Endothelial cell of umbilical vein (primary cell): ENCODE data around the gene GSG1L. TPM values are rescaled to one million over a fixed set of nuclear protein-coding genes. Genes with fewer than 3 reads are reported as not detected.

Experiments
- BruUV-seq: library from RNA; stranded (reverse); fragments of 400-500 nt; replicated peaks from 2 replicates; lab custom pipeline; 2021; lab: Mats Ljungman, UMichigan
- CTCF ChIA-PET: fragments of 300-600, 350-600 bp; sonication (Branson Sonifier 250); formaldehyde crosslinking; loops from one replicate; lab custom pipeline; 2021; ENCODE audit warnings: antibody characterized with exemption, inconsistent platforms; lab: Charles Lee
- POLR2A ChIA-PET: fragments of 300-600, 350-600 bp; sonication (Branson Sonifier 250); formaldehyde crosslinking; loops from one replicate; lab custom pipeline; 2021; ENCODE audit warnings: antibody characterized with exemption, inconsistent platforms; lab: Charles Lee
- DNase-seq: peaks from one replicate; pipeline ENCODE4 v3.0.0-alpha.2; 2011; ENCODE audit warnings: low read depth, low spot score
- FAIRE-seq: peaks from 2 replicates; lab custom pipeline; 2011; peaks lifted over from hg19 to GRCh38; lab: Jason Lieb, UNC
- H2AFZ ChIP-seq: 2 replicates; pipeline ENCODE4 v1.6.0; 2012; ENCODE audit warnings: low read depth, low read length, control low read depth, inconsistent platforms
- H3K27ac ChIP-seq: 2 replicates; pipeline ENCODE4 v1.5.1; 2011; ENCODE audit warnings: low read depth, mild to moderate bottlenecking, control low read depth, low read length, moderate library complexity; ENCODE audit not compliant: insufficient read depth
- H3K27me3 ChIP-seq, 2 experiments: 2 replicates each; pipeline versions ENCODE4 v1.6.0 to v1.6.1; 2011; ENCODE audit warnings: low read length in 2 of 2, mixed read lengths in 1 of 2; ENCODE audit not compliant: control insufficient read depth in 2 of 2, insufficient read depth in 2 of 2
- H3K36me3 ChIP-seq, 2 experiments: 2 replicates in 1 of 2; 3 replicates in 1 of 2; pipeline ENCODE4 v1.5.1; 2011; ENCODE audit warnings: low read length in 2 of 2, mild to moderate bottlenecking in 1 of 2, moderate library complexity in 1 of 2; ENCODE audit not compliant: control insufficient read depth in 2 of 2, insufficient read depth in 2 of 2; ENCODE audit errors: extremely low read depth in 1 of 2
- H3K4me1 ChIP-seq: 3 replicates; pipeline ENCODE4 v1.5.1; 2011; ENCODE audit warnings: mild to moderate bottlenecking, low read length; ENCODE audit not compliant: control insufficient read depth, insufficient read depth; ENCODE audit errors: extremely low read depth
- H3K4me2 ChIP-seq: 2 replicates; pipeline ENCODE4 v1.6.1; 2011; ENCODE audit warnings: low read length, control low read depth, mixed read lengths; ENCODE audit not compliant: insufficient read depth
- H3K4me3 ChIP-seq, 3 experiments: fragments of 200-600 bp in 1 of 3; sonication (generic), shearing (Covaris generic) in 1 of 3; replicated peaks in 1 of 3; 2 replicates each; pipeline ENCODE4 v1.5.1; 2011 to 2016; ENCODE audit warnings: control low read depth in 3 of 3, low read length in 3 of 3, mild to moderate bottlenecking in 2 of 3, inconsistent platforms in 1 of 3, low read depth in 1 of 3, moderate library complexity in 1 of 3; ENCODE audit not compliant: insufficient read depth in 1 of 3
- H3K79me2 ChIP-seq: 2 replicates; pipeline ENCODE4 v1.6.0; 2012; ENCODE audit warnings: low read length, inconsistent platforms; ENCODE audit not compliant: control insufficient read depth, insufficient read depth
- H3K9ac ChIP-seq: replicated peaks from 2 replicates; pipeline ENCODE3; 2011; ENCODE audit warnings: low read length, control low read depth; ENCODE audit not compliant: insufficient read depth; ENCODE audit errors: extremely low read depth
- H3K9me1 ChIP-seq: replicated peaks from 3 replicates; pipeline ENCODE4 v1.6.0; 2011; ENCODE audit warnings: mild to moderate bottlenecking, low read length; ENCODE audit not compliant: control insufficient read depth, insufficient read depth; ENCODE audit errors: extremely low read depth
- H3K9me3 ChIP-seq: replicated peaks from 2 replicates; pipeline ENCODE4 v1.5.1; 2012; ENCODE audit warnings: low read length, inconsistent platforms; ENCODE audit not compliant: control insufficient read depth, insufficient read depth
- H4K20me1 ChIP-seq: replicated peaks from 2 replicates; pipeline ENCODE3; 2011; ENCODE audit warnings: mild to moderate bottlenecking, low read length; ENCODE audit not compliant: control insufficient read depth, insufficient read depth; ENCODE audit errors: extremely low read depth
- EZH2 ChIP-seq: IDR thresholded peaks from 2 replicates; pipeline ENCODE4 v1.6.1; 2012; ENCODE audit warnings: borderline replicate concordance, low read depth, mild to moderate bottlenecking, moderate library complexity, low read length, inconsistent platforms; ENCODE audit not compliant: severe bottlenecking
- FOS ChIP-seq: IDR thresholded peaks from 2 replicates; pipeline ENCODE4 v1.6.1; 2011; ENCODE audit warnings: mild to moderate bottlenecking, low read length, moderate library complexity, borderline replicate concordance; ENCODE audit not compliant: insufficient read depth
- GATA2 ChIP-seq: IDR thresholded peaks from 2 replicates; pipeline ENCODE4 v1.7.0; 2011; ENCODE audit warnings: low read depth, mild to moderate bottlenecking, moderate library complexity, mixed read lengths, low read length; ENCODE audit not compliant: insufficient read length, insufficient read depth
- JUN ChIP-seq: IDR thresholded peaks from 2 replicates; pipeline ENCODE4 v1.6.1; 2011; ENCODE audit warnings: borderline replicate concordance, low read depth; ENCODE audit not compliant: insufficient read length, insufficient read depth
- MYC ChIP-seq: IDR thresholded peaks from one replicate; pipeline ENCODE4 v1.6.1; 2011; ENCODE audit warnings: mild to moderate bottlenecking, low read depth, low read length
- POLR2A ChIP-seq: IDR thresholded peaks from 2 replicates; pipeline ENCODE4 v1.6.1; 2012; ENCODE audit warnings: low read depth, mild to moderate bottlenecking, control low read depth, low read length
- POLR2AphosphoS5 ChIP-seq: IDR thresholded peaks from 2 replicates; pipeline ENCODE4 v1.6.1; 2012; ENCODE audit warnings: low read depth, mild to moderate bottlenecking, control low read depth, low read length, moderate library complexity; ENCODE audit not compliant: insufficient read depth
- dilution Hi-C: fragments of 300-500 bp; cut with MboI; formaldehyde crosslinking; loops from one replicate; pipeline ENCODE4 v1.15.0; 2019; ENCODE audit warnings: low sequenced_read_pairs; ENCODE audit not compliant: extremely low pct_ligation_motif_present
- intact Hi-C: fragments of 100-400 bp; cut with micrococcal nuclease; formaldehyde crosslinking; loops from one replicate; pipeline ENCODE4 v1.10.0; 2022
- polyA plus RNA-seq, 4 experiments: library from polyadenylated mRNA; depleted of rRNA in 3 of 4; stranded (reverse) in 3 of 4; unstranded in 1 of 4; fragments of >200 nt; gene quantifications; 2 replicates each; pipeline versions ENCODE4 v1.2.1 to v1.2.3, GENCODE V29; 2011 to 2012; ENCODE audit warnings: missing spikeins in 1 of 4
- total RNA-seq: library from RNA; stranded (reverse); gene quantifications from 2 replicates; pipeline ENCODE4 v1.2.3, GENCODE V29; 2021
- TF ChIP-seq, protein P1 (sequence below), 2 donors: IDR thresholded peaks; 1 replicate in 1 of 2; 2 replicates in 1 of 2; pipeline ENCODE4 v1.5.1; 2011; ENCODE audit warnings: low read length in 2 of 2, mild to moderate bottlenecking in 2 of 2, moderate library complexity in 2 of 2, control low read depth in 1 of 2, inconsistent platforms in 1 of 2, low read depth in 1 of 2; ENCODE audit not compliant: insufficient read depth in 1 of 2; ENCODE audit errors: extremely low read depth in 1 of 2
- TF ChIP-seq, protein P2 (sequence below): IDR thresholded peaks from 2 replicates; pipeline ENCODE4 v1.6.1; 2011; ENCODE audit not compliant: insufficient read depth, insufficient read length

GSG1L gene
- total and polyA plus RNA-seq, 2 donors (not counting 3 experiments of a cell fraction or from before 2014, with no cell fraction given), result 0.06 TPM; not detected in 1

DNA sequence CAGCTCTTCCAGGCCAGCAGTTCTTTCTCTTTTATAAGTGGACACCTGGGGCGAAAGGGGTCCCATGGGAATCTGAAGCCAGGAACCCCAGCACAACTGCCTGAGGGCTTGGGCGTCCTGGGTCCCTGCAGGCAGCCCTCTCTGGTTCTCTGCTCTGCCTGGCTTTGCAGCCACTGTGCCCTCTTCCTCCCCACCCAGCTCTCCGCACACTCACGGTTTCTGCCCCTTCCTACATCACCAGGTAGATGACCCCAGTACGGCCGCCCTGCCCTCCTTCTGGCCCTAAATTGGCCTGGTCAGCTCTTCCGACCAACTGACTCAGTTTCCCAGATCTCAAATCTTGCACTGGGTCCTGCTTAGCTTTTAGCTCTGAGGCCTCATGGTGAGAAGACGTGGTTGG, 288.3 kb downstream of the GSG1L start:
- Histone ChIP-seq H3K4me2 (no peak overlapping the region), H3K4me1 (no peaks in the 10 kb centered on the region), H3K9me3 (no peaks in the 10 kb centered on the region), H3K9ac (no peak overlapping the region), H2AFZ (no peak overlapping the region), H3K4me3 (no peak overlapping the region), H3K9me1 (no peaks in the 10 kb centered on the region), H3K79me2 (no peaks in the 10 kb centered on the region), H4K20me1 (no peaks in the 10 kb centered on the region), H3K36me3 (peaks cover 0 to 11% of the 10 kb centered on the region in 2 experiments), H3K27ac (no peak overlapping the region), H3K27me3 (no peaks in the 10 kb centered on the region)
- FAIRE-seq, result no peak
- intact Hi-C loops, result no loop called here
- DNase-seq, result no peak
- dilution Hi-C loops, result no loop called here
- TF ChIP-seq POLR2AphosphoS5, result no peak
- no peak for TF ChIP-seq GATA2
- no peak for TF ChIP-seq POLR2A
- TF ChIP-seq, protein P1, sequence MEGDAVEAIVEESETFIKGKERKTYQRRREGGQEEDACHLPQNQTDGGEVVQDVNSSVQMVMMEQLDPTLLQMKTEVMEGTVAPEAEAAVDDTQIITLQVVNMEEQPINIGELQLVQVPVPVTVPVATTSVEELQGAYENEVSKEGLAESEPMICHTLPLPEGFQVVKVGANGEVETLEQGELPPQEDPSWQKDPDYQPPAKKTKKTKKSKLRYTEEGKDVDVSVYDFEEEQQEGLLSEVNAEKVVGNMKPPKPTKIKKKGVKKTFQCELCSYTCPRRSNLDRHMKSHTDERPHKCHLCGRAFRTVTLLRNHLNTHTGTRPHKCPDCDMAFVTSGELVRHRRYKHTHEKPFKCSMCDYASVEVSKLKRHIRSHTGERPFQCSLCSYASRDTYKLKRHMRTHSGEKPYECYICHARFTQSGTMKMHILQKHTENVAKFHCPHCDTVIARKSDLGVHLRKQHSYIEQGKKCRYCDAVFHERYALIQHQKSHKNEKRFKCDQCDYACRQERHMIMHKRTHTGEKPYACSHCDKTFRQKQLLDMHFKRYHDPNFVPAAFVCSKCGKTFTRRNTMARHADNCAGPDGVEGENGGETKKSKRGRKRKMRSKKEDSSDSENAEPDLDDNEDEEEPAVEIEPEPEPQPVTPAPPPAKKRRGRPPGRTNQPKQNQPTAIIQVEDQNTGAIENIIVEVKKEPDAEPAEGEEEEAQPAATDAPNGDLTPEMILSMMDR (IDR thresholded peaks at IDR 0.05; ENCODE audit: extremely low read depth in 1 of 2, insufficient read depth in 1 of 2, low read depth in 1 of 2, low read length in 2 of 2), result no peak
- TF ChIP-seq JUN, result no peak
- TF ChIP-seq EZH2, result no peak
- no peak for TF ChIP-seq MYC
- no peak for TF ChIP-seq FOS
- TF ChIP-seq, protein P2, sequence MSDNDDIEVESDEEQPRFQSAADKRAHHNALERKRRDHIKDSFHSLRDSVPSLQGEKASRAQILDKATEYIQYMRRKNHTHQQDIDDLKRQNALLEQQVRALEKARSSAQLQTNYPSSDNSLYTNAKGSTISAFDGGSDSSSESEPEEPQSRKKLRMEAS, result no peak
- BruUV-seq, result no TSS peak
- CTCF ChIA-PET, result interaction anchor here (3.2 kb wide), 1 partner anchor 135 kb away, joined by 9 read pairs; no protein-coding TSS in a partner anchor
- POLR2A ChIA-PET, result no interaction called here
